Lower leg skin (tissue), 3 donors: ENCODE results near the gene TNNI3K.

Experiments used
- POLR2A ChIP-seq, 2 donors: fragments of 450-650 bp; IDR thresholded peaks; one replicate each; pipeline ENCODE4 v1.6.1; 2016 to 2017; ENCODE audit warnings: antibody characterized with exemption in 2 of 2, mild to moderate bottlenecking in 1 of 2, moderate library complexity in 1 of 2
- TF ChIP-seq, protein P1 (sequence below), 3 donors: fragments of 450-650 bp; IDR thresholded peaks; one replicate each; pipeline ENCODE4 v1.5.1; 2016; ENCODE audit warnings: antibody characterized with exemption in 3 of 3, mild to moderate bottlenecking in 3 of 3, moderate library complexity in 2 of 3

GRCh38 chr1:74571891-74572290 is 336.7 kb downstream of the TNNI3K start:
- TF ChIP-seq, protein P1, sequence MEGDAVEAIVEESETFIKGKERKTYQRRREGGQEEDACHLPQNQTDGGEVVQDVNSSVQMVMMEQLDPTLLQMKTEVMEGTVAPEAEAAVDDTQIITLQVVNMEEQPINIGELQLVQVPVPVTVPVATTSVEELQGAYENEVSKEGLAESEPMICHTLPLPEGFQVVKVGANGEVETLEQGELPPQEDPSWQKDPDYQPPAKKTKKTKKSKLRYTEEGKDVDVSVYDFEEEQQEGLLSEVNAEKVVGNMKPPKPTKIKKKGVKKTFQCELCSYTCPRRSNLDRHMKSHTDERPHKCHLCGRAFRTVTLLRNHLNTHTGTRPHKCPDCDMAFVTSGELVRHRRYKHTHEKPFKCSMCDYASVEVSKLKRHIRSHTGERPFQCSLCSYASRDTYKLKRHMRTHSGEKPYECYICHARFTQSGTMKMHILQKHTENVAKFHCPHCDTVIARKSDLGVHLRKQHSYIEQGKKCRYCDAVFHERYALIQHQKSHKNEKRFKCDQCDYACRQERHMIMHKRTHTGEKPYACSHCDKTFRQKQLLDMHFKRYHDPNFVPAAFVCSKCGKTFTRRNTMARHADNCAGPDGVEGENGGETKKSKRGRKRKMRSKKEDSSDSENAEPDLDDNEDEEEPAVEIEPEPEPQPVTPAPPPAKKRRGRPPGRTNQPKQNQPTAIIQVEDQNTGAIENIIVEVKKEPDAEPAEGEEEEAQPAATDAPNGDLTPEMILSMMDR (IDR thresholded peaks at IDR 0.05): no peak
- no peak for TF ChIP-seq POLR2A (IDR thresholded peaks at IDR 0.05)
